ENCODE measurements around the gene L3MBTL4.
"Not testable (repeated sequence)": the region's sequence is repeated elsewhere in the genome, so short reads cannot be mapped to it uniquely, and the experiment has no call there.

L3MBTL4 gene

GRCh38 chr18:6414723-6415417, at the start of gene L3MBTL4:
TSS of gene L3MBTL4 (minus strand) at chr18:6414911. CDS start at chr18:6311625, 103,286 bp downstream.
- DNase-seq (ENCODE audit: low read depth, low spot score) = no peak

- no peak for DNase-seq (ENCODE audit: low read depth, low spot score)
Observed at GRCh38 chr18:6452194-6452593, 37.5 kb upstream of the L3MBTL4 start.

- no peak for DNase-seq (ENCODE audit: low read depth, low spot score)
Observed at GRCh38 chr18:6449213-6449612, 34.5 kb upstream of the L3MBTL4 start.

- DNase-seq (ENCODE audit: low read depth, low spot score) = no peak
Observed at GRCh38 chr18:6444466-6445228, 29.9 kb upstream of the L3MBTL4 start.

- DNase-seq (ENCODE audit: low read depth, low spot score) = no peak
Observed at GRCh38 chr18:6441200-6441599, 26.5 kb upstream of the L3MBTL4 start.

GRCh38 chr18:6437937-6438818, 23.5 kb upstream of the L3MBTL4 start:
- DNase-seq (ENCODE audit: low read depth, low spot score) = no peak

- no peak for DNase-seq (ENCODE audit: low read depth, low spot score)
Observed at GRCh38 chr18:6435731-6436130, 21.0 kb upstream of the L3MBTL4 start.

- DNase-seq (ENCODE audit: low read depth, low spot score) = no peak
Observed at GRCh38 chr18:6434987-6435709, 20.4 kb upstream of the L3MBTL4 start.

- DNase-seq (ENCODE audit: low read depth, low spot score) = no peak
Observed at GRCh38 chr18:6434481-6434880, 19.8 kb upstream of the L3MBTL4 start.

GRCh38 chr18:6431659-6432318, 17.1 kb upstream of the L3MBTL4 start:
- DNase-seq (ENCODE audit: low read depth, low spot score) = no peak

- DNase-seq (ENCODE audit: low read depth, low spot score) = no peak
Observed at GRCh38 chr18:6428851-6429395, 14.2 kb upstream of the L3MBTL4 start.

- DNase-seq (ENCODE audit: low read depth, low spot score) = no peak
Observed at GRCh38 chr18:6427286-6427685, 12.6 kb upstream of the L3MBTL4 start.

- no peak for DNase-seq (ENCODE audit: low read depth, low spot score)
Observed at GRCh38 chr18:6423289-6423688, 8.6 kb upstream of the L3MBTL4 start.

GRCh38 chr18:6414118-6414722, 491 bp downstream of the L3MBTL4 start:
- no peak for DNase-seq (ENCODE audit: low read depth, low spot score)

- no peak for DNase-seq (ENCODE audit: low read depth, low spot score)
Observed at GRCh38 chr18:6413579-6414117, 1.1 kb downstream of the L3MBTL4 start.

GRCh38 chr18:6412933-6413472, 1.7 kb downstream of the L3MBTL4 start:
- no peak for DNase-seq (ENCODE audit: low read depth, low spot score)

- no peak for DNase-seq (ENCODE audit: low read depth, low spot score)
Observed at GRCh38 chr18:6411382-6411781, 3.3 kb downstream of the L3MBTL4 start.

GRCh38 chr18:6409933-6410332, 4.8 kb downstream of the L3MBTL4 start:
- no peak for DNase-seq (ENCODE audit: low read depth, low spot score)

GRCh38 chr18:6408543-6408942, 6.2 kb downstream of the L3MBTL4 start:
- DNase-seq (ENCODE audit: low read depth, low spot score) = not testable (repeated sequence)
